Hematopoietic multipotent progenitor cell treated with erythropoietin and hydrocortisone succinate and interleukin-3 and kit ligand, for 4 days (in vitro differentiated cells): ENCODE measurements around the gene CCDC124.

Experiments used
- DNase-seq: peaks from one replicate; pipeline ENCODE4 v3.0.0-alpha.2; 2015

CCDC124 gene

GRCh38 chr19:17936379-17936778 lies 3.6 kb downstream of the CCDC124 start:
- DNase-seq = no peak

- DNase-seq = no peak
Measured at GRCh38 chr19:17937371-17937900, 4.6 kb downstream of the CCDC124 start.

- DNase-seq = peak; percentile 88
Measured at GRCh38 chr19:17938092-17938845, 5.5 kb downstream of the CCDC124 start.

GRCh38 chr19:17942181-17942580 lies 9.4 kb downstream of the CCDC124 start:
- DNase-seq = no peak

- DNase-seq = peak; percentile 81
Measured at GRCh38 chr19:17942582-17943273, 9.9 kb downstream of the CCDC124 start.

GRCh38 chr19:17943274-17944221 lies 10.7 kb downstream of the CCDC124 start:
- DNase-seq = no peak

GRCh38 chr19:17944301-17944700 lies 11.5 kb downstream of the CCDC124 start:
- DNase-seq = no peak

- DNase-seq = no peak
Measured at GRCh38 chr19:17946965-17947784, 14.4 kb downstream of the CCDC124 start.

GRCh38 chr19:17947815-17948513 lies 15.1 kb downstream of the CCDC124 start:
- DNase-seq = peak; percentile 97

- DNase-seq = no peak
Measured at GRCh38 chr19:17948514-17948900, 15.7 kb downstream of the CCDC124 start.

- no peak for DNase-seq
Measured at GRCh38 chr19:17948931-17949930, 16.4 kb downstream of the CCDC124 start.

- DNase-seq = no peak
Measured at GRCh38 chr19:17949956-17950309, 17.1 kb downstream of the CCDC124 start.

- DNase-seq = peak; percentile 46
Measured at GRCh38 chr19:17950310-17951156, 17.7 kb downstream of the CCDC124 start.

- DNase-seq = peak; percentile 44
Measured at GRCh38 chr19:17951157-17951989, 18.6 kb downstream of the CCDC124 start.

- DNase-seq = no peak
Measured at GRCh38 chr19:17951990-17952976, 19.5 kb downstream of the CCDC124 start.

GRCh38 chr19:17953316-17953801 lies 20.5 kb downstream of the CCDC124 start:
- DNase-seq = no peak

GRCh38 chr19:17953869-17954268 lies 21.1 kb downstream of the CCDC124 start:
- peak; percentile 77 for DNase-seq
